Body of pancreas (tissue), 4 donors: ENCODE results near the gene TRIB2. TPM values are rescaled to one million over a fixed set of nuclear protein-coding genes. Genes with fewer than 3 reads are reported as not detected.

ENCODE experiments used
- ATAC-seq: fragments of 150-250 bp; one replicate; pipeline ENCODE4 v1.9.1; 2016
- DNase-seq, 4 donors: peaks; one replicate each; pipeline ENCODE4 v3.0.0-alpha.2; 2019
- H3K27ac ChIP-seq, 4 donors: fragments of 200-600 bp; sonication (generic); 1 replicate in 3 of 4; 2 replicates in 1 of 4; pipeline versions ENCODE4 v1.5.1 to v1.6.1; 2016 to 2019; ENCODE audit warnings: mild to moderate bottlenecking in 1 of 4, mixed read lengths in 1 of 4, moderate library complexity in 1 of 4
- H3K27me3 ChIP-seq, 2 donors: fragments of 200-600 bp; sonication (generic); one replicate each; pipeline ENCODE4 v1.6.0; 2016; ENCODE audit warnings: mild to moderate bottlenecking in 1 of 2
- H3K36me3 ChIP-seq, 2 donors: fragments of 200-600 bp; sonication (generic); replicated peaks in 1 of 2; 2 replicates each; pipeline ENCODE4 v1.5.1; 2016; ENCODE audit warnings: low read depth in 2 of 2; ENCODE audit not compliant: insufficient read depth in 1 of 2
- H3K4me1 ChIP-seq: fragments of 200-600 bp; sonication (generic); one replicate; pipeline ENCODE4 v1.6.0; 2016
- H3K4me3 ChIP-seq, 2 donors: fragments of 200-600 bp; sonication (generic); 1 replicate in 1 of 2; 2 replicates in 1 of 2; pipeline ENCODE4 v1.5.1; 2016 to 2019
- H3K9me3 ChIP-seq, 3 donors: fragments of 200-600 bp; sonication (generic); 1 replicate in 2 of 3; 2 replicates in 1 of 3; pipeline ENCODE4 v1.5.1; 2016
- POLR2A ChIP-seq, 3 donors: fragments of 450-650 bp; IDR thresholded peaks; one replicate each; pipeline ENCODE4 v1.6.1; 2016; ENCODE audit warnings: antibody characterized with exemption in 3 of 3, mild to moderate bottlenecking in 2 of 3
- WGBS, 2 donors: methylation state at CpG; one replicate each; pipeline ENCODE4 v1.1.5; 2017; 5-methylcytosine and 5-hydroxymethylcytosine counted together
- intact Hi-C: fragments of 100-400 bp; cut with DNase I; formaldehyde crosslinking; loops from one replicate; pipeline ENCODE4 v1.15.1; 2023
- total RNA-seq, 2 donors: library from RNA; depleted of rRNA; stranded (reverse); fragments of >200 nt; gene quantifications; one replicate each; pipeline ENCODE4 v1.1.0, GENCODE V29; 2016
- TF ChIP-seq, protein P1 (sequence below), 7 experiments: fragments of 450-650 bp in 4 of 7; fragments of 200-600 bp in 3 of 7; sonication (generic) in 3 of 7; IDR thresholded peaks; one replicate each; pipeline ENCODE4 v1.5.1; 2016 to 2019; ENCODE audit warnings: antibody characterized with exemption in 7 of 7

TRIB2 gene
- total RNA-seq, 2 donors from 2014 or later: 49.3 to 99.2 TPM

DNA sequence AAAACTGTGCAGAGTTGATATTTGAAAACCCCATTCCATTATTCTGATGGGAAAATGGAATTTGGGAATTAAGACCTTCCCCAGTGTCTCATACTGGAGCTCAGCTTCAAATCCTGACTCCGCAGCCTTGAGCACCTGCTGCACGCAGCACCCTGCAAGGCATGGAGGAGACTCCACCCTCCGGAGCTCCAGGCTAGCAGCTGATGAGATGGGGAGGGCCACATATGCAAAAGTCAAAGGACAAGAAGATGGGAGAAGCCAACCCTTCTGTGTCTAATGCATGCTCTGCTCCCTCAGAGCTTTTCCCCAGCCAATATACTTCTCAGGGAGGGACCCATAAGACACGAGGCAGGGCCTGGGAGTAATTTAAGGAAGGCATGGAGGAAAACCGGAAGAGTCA is 34.7 kb upstream of the TRIB2 start:
- TF ChIP-seq, protein P1, sequence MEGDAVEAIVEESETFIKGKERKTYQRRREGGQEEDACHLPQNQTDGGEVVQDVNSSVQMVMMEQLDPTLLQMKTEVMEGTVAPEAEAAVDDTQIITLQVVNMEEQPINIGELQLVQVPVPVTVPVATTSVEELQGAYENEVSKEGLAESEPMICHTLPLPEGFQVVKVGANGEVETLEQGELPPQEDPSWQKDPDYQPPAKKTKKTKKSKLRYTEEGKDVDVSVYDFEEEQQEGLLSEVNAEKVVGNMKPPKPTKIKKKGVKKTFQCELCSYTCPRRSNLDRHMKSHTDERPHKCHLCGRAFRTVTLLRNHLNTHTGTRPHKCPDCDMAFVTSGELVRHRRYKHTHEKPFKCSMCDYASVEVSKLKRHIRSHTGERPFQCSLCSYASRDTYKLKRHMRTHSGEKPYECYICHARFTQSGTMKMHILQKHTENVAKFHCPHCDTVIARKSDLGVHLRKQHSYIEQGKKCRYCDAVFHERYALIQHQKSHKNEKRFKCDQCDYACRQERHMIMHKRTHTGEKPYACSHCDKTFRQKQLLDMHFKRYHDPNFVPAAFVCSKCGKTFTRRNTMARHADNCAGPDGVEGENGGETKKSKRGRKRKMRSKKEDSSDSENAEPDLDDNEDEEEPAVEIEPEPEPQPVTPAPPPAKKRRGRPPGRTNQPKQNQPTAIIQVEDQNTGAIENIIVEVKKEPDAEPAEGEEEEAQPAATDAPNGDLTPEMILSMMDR (IDR thresholded peaks at IDR 0.05): no peak
- no peak for TF ChIP-seq POLR2A (IDR thresholded peaks at IDR 0.05)
- DNase-seq (no peak), ATAC-seq (no peak)
- H3K4me1 ChIP-seq: peaks cover 15% of the 10 kb centered on the region
- 88 to 95% methylated on average over 5 of the region's 5 CpGs for WGBS, 2 donors
- H3K4me3 ChIP-seq: no peak overlapping the region
- H3K27ac ChIP-seq: no peak overlapping the region
- intact Hi-C loops: no loop called here
- H3K27me3 ChIP-seq: no peaks in the 10 kb centered on the region
- H3K9me3 ChIP-seq: no peaks in the 10 kb centered on the region
- no peaks in the 10 kb centered on the region for H3K36me3 ChIP-seq

DNA sequence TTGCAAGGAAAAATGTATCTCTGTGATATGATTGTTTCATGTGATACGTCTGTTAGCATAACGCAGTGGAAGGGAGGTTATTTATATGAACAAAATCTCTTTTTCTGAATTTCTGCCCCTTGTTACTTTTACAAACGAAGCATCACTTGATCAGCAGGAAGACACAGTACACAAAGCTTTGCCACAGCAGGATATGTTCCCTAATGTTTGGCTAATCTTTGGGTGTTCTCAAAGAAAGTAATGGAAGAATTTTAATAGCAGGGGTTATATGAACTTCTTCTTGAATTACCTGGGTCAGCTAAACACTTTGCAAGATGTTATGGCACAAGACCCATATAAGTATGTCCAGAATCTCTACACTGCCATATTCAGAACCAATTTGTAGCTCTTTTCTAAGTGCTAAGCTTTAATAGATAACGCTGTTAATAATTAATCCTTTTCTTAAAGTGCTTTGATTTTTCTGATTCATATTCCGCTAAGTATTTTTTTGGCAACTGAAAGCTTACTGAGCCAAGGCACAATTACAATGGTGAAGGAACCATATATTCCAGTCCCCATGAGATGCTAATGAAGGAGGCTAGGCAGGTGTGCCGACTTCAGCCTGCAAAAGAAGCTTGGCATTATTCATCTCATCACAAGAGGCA is 33.2 kb upstream of the TRIB2 start:
- Histone ChIP-seq H3K36me3 (no peaks in the 10 kb centered on the region), H3K4me1 (peaks cover 15% of the 10 kb centered on the region), H3K9me3 (no peaks in the 10 kb centered on the region), H3K4me3 (no peak overlapping the region), H3K27me3 (no peaks in the 10 kb centered on the region), H3K27ac (no peak overlapping the region)
- no peak for ATAC-seq
- 58 to 59% methylated on average over 6 of the region's 6 CpGs for WGBS, 2 donors
- TF ChIP-seq POLR2A (IDR thresholded peaks at IDR 0.05): no peak
- TF ChIP-seq, protein P1 (IDR thresholded peaks at IDR 0.05): no peak
- no peak for DNase-seq
- intact Hi-C loops: no loop called here

DNA sequence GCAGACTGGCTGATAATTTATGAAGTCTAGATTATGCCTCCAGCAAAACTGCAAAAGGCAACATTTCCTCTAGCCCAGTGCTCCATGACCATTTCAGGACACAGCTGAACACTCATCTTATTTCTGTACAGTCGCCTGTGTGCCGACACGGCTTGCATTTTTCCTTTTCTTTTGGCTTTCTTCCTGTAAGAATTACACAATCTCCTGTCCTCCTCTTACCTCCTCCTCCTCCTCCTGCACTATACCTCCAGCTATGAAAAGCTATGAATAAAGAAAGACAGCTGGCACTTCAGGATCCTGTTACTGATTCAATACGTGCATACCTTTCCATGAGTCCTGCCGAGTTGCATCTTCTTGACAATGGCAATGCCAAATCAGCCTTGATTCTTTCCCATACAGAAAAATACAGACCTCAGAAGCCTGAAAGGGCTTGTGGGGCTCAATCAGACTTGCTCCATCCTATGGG is 32.2 kb upstream of the TRIB2 start:
- whole genome bisulfite sequencing, 2 donors: 16 to 23% methylated on average over 5 of the region's 5 CpGs
- H3K4me3 ChIP-seq: no peak overlapping the region
- ATAC-seq: peak; percentile 53

DNA sequence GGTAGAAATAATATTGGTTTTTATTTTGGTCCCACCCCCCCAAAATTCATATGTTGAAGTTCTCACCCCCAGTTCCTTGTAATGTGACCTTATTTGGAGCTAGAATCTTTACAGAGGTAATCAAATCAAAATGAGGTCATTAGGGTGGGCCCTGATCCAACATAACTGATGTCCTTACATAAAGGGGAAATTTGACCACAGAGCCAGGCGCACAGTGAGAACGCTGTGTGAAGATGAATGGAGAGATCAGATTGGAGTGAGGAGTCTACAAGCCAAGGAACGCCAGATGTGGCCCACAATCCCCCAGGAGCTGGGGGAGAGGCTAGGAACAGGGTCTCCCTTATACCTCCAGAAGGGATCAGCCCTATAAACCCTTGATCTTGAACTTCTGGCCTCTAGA is 31.6 kb upstream of the TRIB2 start:
- Histone ChIP-seq H3K27me3 (no peaks in the 10 kb centered on the region), H3K9me3 (no peaks in the 10 kb centered on the region), H3K4me1 (peaks cover 15% of the 10 kb centered on the region), H3K27ac (no peak overlapping the region), H3K36me3 (no peaks in the 10 kb centered on the region), H3K4me3 (no peak overlapping the region)
- no peak for DNase-seq
- ATAC-seq: no peak
- TF ChIP-seq, protein P1 (IDR thresholded peaks at IDR 0.05): no peak
- no peak for TF ChIP-seq POLR2A (IDR thresholded peaks at IDR 0.05)
- intact Hi-C loops: no loop called here
- WGBS, 2 donors: 92 to 93% methylated on average over 3 of the region's 3 CpGs

More for the DNA sequence above, 32.2 kb upstream of the TRIB2 start:
- intact Hi-C loops: no loop called here
- no peak for TF ChIP-seq POLR2A (IDR thresholded peaks at IDR 0.05)
- TF ChIP-seq, protein P1 (IDR thresholded peaks at IDR 0.05): no peak
- Histone ChIP-seq H3K4me1 (peaks cover 15% of the 10 kb centered on the region), H3K36me3 (no peaks in the 10 kb centered on the region), H3K27me3 (no peaks in the 10 kb centered on the region), H3K9me3 (no peaks in the 10 kb centered on the region), H3K27ac (no peak overlapping the region)
- peak in 1 of 4 donors; percentile 22 for DNase-seq

DNA sequence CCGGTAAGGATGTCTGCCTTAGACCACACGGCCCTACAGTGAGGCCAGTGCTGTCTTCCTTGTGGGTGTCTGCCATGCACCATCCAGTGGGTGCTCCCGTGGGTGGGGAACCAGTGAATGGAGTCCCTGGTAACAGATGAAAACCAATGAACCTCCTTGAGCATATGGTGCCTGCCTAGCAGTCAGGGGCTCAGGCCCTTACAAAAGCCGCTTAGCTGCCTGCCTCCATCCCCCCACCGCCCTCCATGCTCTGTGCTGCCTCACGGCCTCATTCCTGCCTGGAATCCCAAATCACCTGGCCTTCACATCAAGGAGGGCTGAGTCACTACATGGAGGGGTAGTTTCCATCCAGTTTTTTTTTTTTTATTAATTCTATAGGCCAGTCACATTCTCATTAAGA is 30.8 kb upstream of the TRIB2 start:
- H3K27me3 ChIP-seq: no peaks in the 10 kb centered on the region
- no peak for ATAC-seq
- H3K27ac ChIP-seq: no peak overlapping the region

More for the DNA sequence above, 30.8 kb upstream of the TRIB2 start:
- Histone ChIP-seq H3K4me1 (peaks cover 15% of the 10 kb centered on the region), H3K36me3 (no peaks in the 10 kb centered on the region), H3K9me3 (no peaks in the 10 kb centered on the region), H3K4me3 (no peak overlapping the region)
- DNase-seq: no peak
- no peak for TF ChIP-seq POLR2A (IDR thresholded peaks at IDR 0.05)
- TF ChIP-seq, protein P1 (IDR thresholded peaks at IDR 0.05): no peak
- intact Hi-C loops: no loop called here
- 93 to 95% methylated on average over 6 of the region's 6 CpGs for WGBS, 2 donors
